Fibroblast of lung (primary cell): ENCODE results near the gene CBL.

Experiments
- EZH2 ChIP-seq: IDR thresholded peaks from 2 replicates; pipeline ENCODE4 v1.5.1; 2012; ENCODE audit warnings: low read length, control low read depth, mild to moderate bottlenecking; ENCODE audit errors: missing control alignments
- TF ChIP-seq, protein P1 (sequence below), 2 donors: IDR thresholded peaks in 1 of 2; conservative IDR thresholded peaks in 1 of 2; 1 replicate in 1 of 2; 2 replicates in 1 of 2; pipeline ENCODE4 v1.5.1; 2011 to 2012; ENCODE audit warnings: low read length in 2 of 2, control low read depth in 1 of 2, inconsistent platforms in 1 of 2, low read depth in 1 of 2, mild to moderate bottlenecking in 1 of 2

DNA sequence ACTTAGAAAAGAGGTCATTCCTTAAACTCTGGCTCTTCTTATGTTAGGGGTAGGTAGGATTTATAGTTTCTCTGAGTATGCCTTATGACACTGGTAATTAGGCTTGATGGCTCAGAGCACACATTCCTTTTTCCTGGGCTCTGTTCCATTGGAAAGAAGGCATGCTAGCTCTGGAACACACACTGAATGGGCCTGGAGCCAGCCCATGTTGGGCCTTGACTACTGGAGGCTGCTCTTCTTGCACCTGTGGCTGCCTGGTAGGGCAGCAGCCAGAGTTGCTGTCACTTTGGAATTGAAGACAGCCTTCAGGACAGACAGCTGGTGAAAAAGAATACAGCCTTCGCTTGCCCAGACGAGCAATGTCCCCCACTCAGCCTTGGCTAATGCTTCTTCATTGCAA, 92.6 kb downstream of the CBL start:
- TF ChIP-seq, protein P1, sequence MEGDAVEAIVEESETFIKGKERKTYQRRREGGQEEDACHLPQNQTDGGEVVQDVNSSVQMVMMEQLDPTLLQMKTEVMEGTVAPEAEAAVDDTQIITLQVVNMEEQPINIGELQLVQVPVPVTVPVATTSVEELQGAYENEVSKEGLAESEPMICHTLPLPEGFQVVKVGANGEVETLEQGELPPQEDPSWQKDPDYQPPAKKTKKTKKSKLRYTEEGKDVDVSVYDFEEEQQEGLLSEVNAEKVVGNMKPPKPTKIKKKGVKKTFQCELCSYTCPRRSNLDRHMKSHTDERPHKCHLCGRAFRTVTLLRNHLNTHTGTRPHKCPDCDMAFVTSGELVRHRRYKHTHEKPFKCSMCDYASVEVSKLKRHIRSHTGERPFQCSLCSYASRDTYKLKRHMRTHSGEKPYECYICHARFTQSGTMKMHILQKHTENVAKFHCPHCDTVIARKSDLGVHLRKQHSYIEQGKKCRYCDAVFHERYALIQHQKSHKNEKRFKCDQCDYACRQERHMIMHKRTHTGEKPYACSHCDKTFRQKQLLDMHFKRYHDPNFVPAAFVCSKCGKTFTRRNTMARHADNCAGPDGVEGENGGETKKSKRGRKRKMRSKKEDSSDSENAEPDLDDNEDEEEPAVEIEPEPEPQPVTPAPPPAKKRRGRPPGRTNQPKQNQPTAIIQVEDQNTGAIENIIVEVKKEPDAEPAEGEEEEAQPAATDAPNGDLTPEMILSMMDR (conservative IDR thresholded peaks at IDR 0.05 in 1 of 2, IDR thresholded peaks at IDR 0.05 in 1 of 2; ENCODE audit: low read depth in 1 of 2, low read length in 2 of 2), result no peak
- no peak for TF ChIP-seq EZH2
